ENCODE measurements around the gene UNC50. TPM values are rescaled to one million over a fixed set of nuclear protein-coding genes. Genes with fewer than 3 reads are reported as not detected.

UNC50 gene
- polyA plus RNA-seq, 3 donors from 2014 or later: 42.1 to 73.4 (median 58.6) TPM

DNA sequence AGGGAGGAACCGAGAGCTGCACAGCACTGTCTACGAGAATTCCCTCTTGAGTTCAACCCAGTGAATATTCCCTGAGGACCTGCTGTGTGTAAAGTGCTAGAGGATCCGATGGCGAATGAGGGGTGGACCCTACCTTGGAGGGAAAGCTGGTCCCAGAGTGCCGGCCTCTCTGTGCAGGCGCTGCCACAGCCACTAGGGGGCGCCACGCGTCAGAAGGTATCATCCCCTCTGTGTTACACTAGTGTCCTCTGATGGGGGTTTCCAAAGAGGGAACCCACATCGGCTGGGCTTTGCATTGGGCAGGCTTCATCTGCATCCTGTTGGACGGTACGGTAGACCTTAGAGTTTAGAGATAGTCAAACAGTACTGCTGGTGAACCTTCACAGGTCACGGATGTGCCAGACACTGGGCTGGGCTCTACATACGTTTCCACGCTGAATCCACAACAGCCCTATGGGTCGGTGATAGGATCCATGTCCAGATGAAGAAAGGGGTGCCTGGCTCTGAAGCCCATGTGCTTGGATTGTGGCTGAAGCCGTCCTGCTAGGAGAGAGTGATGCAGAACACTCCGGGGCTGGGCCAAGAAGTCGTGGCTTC, 39.1 kb upstream of the UNC50 start:
- H3K9me3 Mint-ChIP-seq: no peaks in the 10 kb centered on the region
- peaks cover 4 to 17% (median 12%) of the 10 kb centered on the region in 3 donors for H3K27me3 Mint-ChIP-seq (ENCODE audit: low read depth in 3 of 3)
- H3K4me1 Mint-ChIP-seq: peaks cover 0 to 11% of the 10 kb centered on the region in 2 donors
- peak overlapping the region; percentile 55 to 78 (median 70) for H3K27ac Mint-ChIP-seq
- H3K36me3 Mint-ChIP-seq: peaks cover 14 to 46% (median 30%) of the 10 kb centered on the region in 3 donors
- peak; percentile 49 to 57 (median 53) for DNase-seq
- no peak overlapping the region for H3K4me3 Mint-ChIP-seq

DNA sequence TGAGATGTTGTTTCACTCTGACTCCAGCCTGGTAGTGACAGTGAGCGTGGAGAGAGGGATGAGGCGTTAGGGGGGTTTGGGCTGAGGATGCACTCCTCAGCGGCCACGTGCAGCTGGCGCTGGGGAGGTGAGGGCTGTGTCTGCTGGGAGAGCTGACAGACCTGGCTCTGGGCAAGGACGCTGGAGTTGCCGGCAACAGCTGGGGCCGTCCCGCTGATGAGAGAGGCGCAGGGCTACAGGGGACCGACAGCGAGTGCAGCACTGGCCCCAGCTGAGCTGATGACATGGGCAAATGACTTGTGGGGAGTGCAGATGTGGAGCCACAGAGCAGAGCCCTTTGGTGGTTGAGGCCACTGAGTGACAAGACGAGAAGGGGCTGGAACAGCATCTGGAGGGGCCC, 38.5 kb upstream of the UNC50 start:
- H3K4me3 Mint-ChIP-seq: no peak overlapping the region
- peaks cover 4 to 17% (median 12%) of the 10 kb centered on the region in 3 donors for H3K27me3 Mint-ChIP-seq (ENCODE audit: low read depth in 3 of 3)
- no peak for DNase-seq
- peaks cover 0 to 11% of the 10 kb centered on the region in 2 donors for H3K4me1 Mint-ChIP-seq
- H3K9me3 Mint-ChIP-seq: no peaks in the 10 kb centered on the region
- H3K27ac Mint-ChIP-seq: peak overlapping the region; percentile 55 to 78 (median 70)
- peaks cover 14 to 45% (median 30%) of the 10 kb centered on the region in 3 donors for H3K36me3 Mint-ChIP-seq

DNA sequence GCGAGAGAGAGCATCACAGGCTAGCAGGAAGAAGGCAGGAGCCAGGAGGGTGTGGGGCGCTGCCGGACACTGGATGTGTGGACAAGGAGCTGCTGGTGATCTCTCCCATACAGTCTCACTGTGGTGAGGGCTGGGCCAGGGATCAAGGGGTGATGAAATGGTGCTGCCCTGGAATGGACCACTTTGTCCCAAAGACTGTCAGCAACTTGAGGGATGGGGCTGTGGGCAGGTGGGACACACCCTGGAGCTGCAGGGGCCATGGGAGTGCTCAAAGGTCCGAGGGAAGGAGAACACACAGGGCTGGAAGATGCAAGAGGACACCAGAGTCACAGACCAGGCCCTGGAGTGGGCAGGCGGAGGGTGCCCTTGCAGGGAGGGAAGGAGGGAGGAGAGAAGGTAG, 38.0 kb upstream of the UNC50 start:
- H3K4me3 Mint-ChIP-seq: no peak overlapping the region
- peaks cover 0 to 11% of the 10 kb centered on the region in 2 donors for H3K4me1 Mint-ChIP-seq
- no peak for DNase-seq
- H3K27ac Mint-ChIP-seq: peak overlapping the region in 4 of 6 donors; percentile 21 to 78 (median 72)
- H3K36me3 Mint-ChIP-seq: peaks cover 14 to 45% (median 28%) of the 10 kb centered on the region in 3 donors
- H3K27me3 Mint-ChIP-seq (ENCODE audit: low read depth in 3 of 3): peaks cover 4 to 17% (median 12%) of the 10 kb centered on the region in 3 donors
- H3K9me3 Mint-ChIP-seq: no peaks in the 10 kb centered on the region

- H3K4me3 Mint-ChIP-seq: no peak overlapping the region
- H3K27ac Mint-ChIP-seq: peak overlapping the region in 2 of 6 donors; percentile 7 to 19
- H3K36me3 Mint-ChIP-seq: peaks cover 18 to 45% (median 20%) of the 10 kb centered on the region in 3 donors
- H3K9me3 Mint-ChIP-seq: no peaks in the 10 kb centered on the region
- DNase-seq: no peak
- H3K27me3 Mint-ChIP-seq (ENCODE audit: low read depth in 3 of 3): peaks cover 4 to 14% (median 13%) of the 10 kb centered on the region in 3 donors
- peaks cover 0 to 11% of the 10 kb centered on the region in 2 donors for H3K4me1 Mint-ChIP-seq
These were observed 37.2 kb upstream of the UNC50 start for GRCh38 chr2:98571121-98571701.

GRCh38 chr2:98571796-98572195, 36.6 kb upstream of the UNC50 start:
- Mint-ChIP-seq H3K27ac (peak overlapping the region in 2 of 6 donors; percentile 2 to 60), H3K27me3 (ENCODE audit: low read depth in 3 of 3) (peaks cover 4 to 13% (median 10%) of the 10 kb centered on the region in 3 donors), H3K9me3 (no peaks in the 10 kb centered on the region), H3K4me3 (no peak overlapping the region), H3K36me3 (peaks cover 14 to 46% (median 15%) of the 10 kb centered on the region in 3 donors), H3K4me1 (peaks cover 0 to 11% of the 10 kb centered on the region in 2 donors)
- no peak for DNase-seq

GRCh38 chr2:98572211-98572610, 36.2 kb upstream of the UNC50 start:
- Mint-ChIP-seq H3K36me3 (peaks cover 11 to 46% (median 16%) of the 10 kb centered on the region in 3 donors), H3K4me3 (no peak overlapping the region), H3K27ac (peak overlapping the region in 2 of 6 donors; percentile 2 to 12), H3K4me1 (peaks cover 0 to 9% of the 10 kb centered on the region in 2 donors), H3K27me3 (ENCODE audit: low read depth in 3 of 3) (peaks cover 4 to 10% (median 6%) of the 10 kb centered on the region in 3 donors), H3K9me3 (no peaks in the 10 kb centered on the region)
- no peak for DNase-seq

GRCh38 chr2:98572676-98573075, 35.7 kb upstream of the UNC50 start:
- Mint-ChIP-seq H3K4me1 (peaks cover 0 to 7% of the 10 kb centered on the region in 2 donors), H3K4me3 (no peak overlapping the region), H3K27me3 (ENCODE audit: low read depth in 3 of 3) (peaks cover 4 to 12% (median 4%) of the 10 kb centered on the region in 3 donors), H3K9me3 (no peaks in the 10 kb centered on the region), H3K27ac (peak overlapping the region in 2 of 6 donors; percentile 12 to 37), H3K36me3 (peaks cover 13 to 51% (median 21%) of the 10 kb centered on the region in 3 donors)
- DNase-seq: no peak

- peak overlapping the region in 3 of 6 donors; percentile 34 to 55 (median 37) for H3K27ac Mint-ChIP-seq
- peaks cover 0 to 7% of the 10 kb centered on the region in 2 donors for H3K4me1 Mint-ChIP-seq
- no peaks in the 10 kb centered on the region for H3K9me3 Mint-ChIP-seq
- no peak for DNase-seq
- H3K27me3 Mint-ChIP-seq (ENCODE audit: low read depth in 3 of 3): peaks cover 4 to 12% (median 4%) of the 10 kb centered on the region in 3 donors
- H3K4me3 Mint-ChIP-seq: no peak overlapping the region
- peaks cover 15 to 54% (median 24%) of the 10 kb centered on the region in 3 donors for H3K36me3 Mint-ChIP-seq
These were observed 35.0 kb upstream of the UNC50 start for GRCh38 chr2:98573426-98573825.

- H3K4me1 Mint-ChIP-seq: peaks cover 0 to 9% of the 10 kb centered on the region in 2 donors
- peaks cover 4 to 9% (median 5%) of the 10 kb centered on the region in 3 donors for H3K27me3 Mint-ChIP-seq (ENCODE audit: low read depth in 3 of 3)
- H3K9me3 Mint-ChIP-seq: no peaks in the 10 kb centered on the region
- no peak overlapping the region for H3K4me3 Mint-ChIP-seq
- no peak for DNase-seq
- peak overlapping the region in 3 of 6 donors; percentile 38 to 55 (median 43) for H3K27ac Mint-ChIP-seq
- H3K36me3 Mint-ChIP-seq: peaks cover 5 to 51% (median 18%) of the 10 kb centered on the region in 3 donors
These were observed 31.6 kb upstream of the UNC50 start for GRCh38 chr2:98576666-98577312.

- Mint-ChIP-seq H3K4me1 (peaks cover 0 to 9% of the 10 kb centered on the region in 2 donors), H3K27me3 (ENCODE audit: low read depth in 3 of 3) (peaks cover 4 to 9% (median 5%) of the 10 kb centered on the region in 3 donors), H3K4me3 (no peak overlapping the region), H3K36me3 (peaks cover 5 to 51% (median 18%) of the 10 kb centered on the region in 3 donors), H3K9me3 (no peaks in the 10 kb centered on the region), H3K27ac (peak overlapping the region in 1 of 6 donors; percentile 43)
- no peak for DNase-seq
These were observed 31.1 kb upstream of the UNC50 start for GRCh38 chr2:98577313-98577712.

DNA sequence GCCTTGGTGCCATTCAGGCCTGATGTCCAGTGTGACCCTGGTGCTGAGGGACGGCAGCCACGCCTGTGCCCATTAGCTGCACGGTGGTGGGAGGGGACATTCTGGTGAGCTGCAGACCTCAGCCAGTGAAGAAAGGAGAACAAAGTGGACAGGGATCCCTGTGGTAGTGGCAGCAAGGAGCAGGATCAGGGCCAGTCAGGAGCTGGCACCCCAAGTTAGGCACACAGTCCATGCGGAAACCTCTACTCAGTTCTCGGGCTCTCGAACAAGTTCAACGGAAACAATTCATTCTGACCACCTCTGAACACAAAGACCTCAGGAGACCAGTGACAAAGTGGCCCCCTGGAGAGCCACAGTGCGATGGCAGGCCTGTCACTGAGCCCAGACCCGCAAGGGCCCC, 30.2 kb upstream of the UNC50 start:
- peaks cover 0 to 9% (median 8%) of the 10 kb centered on the region in 3 donors for H3K27me3 Mint-ChIP-seq (ENCODE audit: low read depth in 3 of 3)

DNA sequence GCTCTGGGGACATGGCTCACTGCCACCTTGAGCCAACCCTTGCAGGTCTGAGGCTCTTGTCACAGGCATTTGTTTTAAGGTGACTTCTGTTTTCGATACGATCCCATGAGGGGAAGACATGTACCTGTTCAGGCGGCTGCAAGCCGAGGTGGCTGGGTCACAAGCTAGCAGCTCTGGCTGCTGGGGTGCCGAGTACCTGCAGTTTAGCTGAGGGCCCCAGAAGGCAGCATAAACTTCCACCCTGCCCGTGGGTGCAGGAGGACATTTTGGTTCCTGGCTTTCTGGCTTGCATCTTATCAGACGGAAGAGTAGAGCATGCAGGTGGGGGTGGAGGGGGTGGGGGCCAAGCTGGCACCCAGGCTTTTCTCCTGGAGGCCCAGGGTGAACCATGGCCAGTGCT, 28.5 kb upstream of the UNC50 start:
- Mint-ChIP-seq H3K36me3 (peaks cover 8 to 51% (median 20%) of the 10 kb centered on the region in 3 donors), H3K4me1 (peaks cover 0 to 12% of the 10 kb centered on the region in 2 donors), H3K9me3 (no peaks in the 10 kb centered on the region), H3K4me3 (no peak overlapping the region), H3K27ac (peak overlapping the region in 5 of 6 donors; percentile 3 to 56 (median 43)), H3K27me3 (ENCODE audit: low read depth in 3 of 3) (peaks cover 0 to 7% (median 5%) of the 10 kb centered on the region in 3 donors)
- no peak for DNase-seq

More for the DNA sequence above, 30.2 kb upstream of the UNC50 start:
- Mint-ChIP-seq H3K4me3 (no peak overlapping the region), H3K36me3 (peaks cover 5 to 52% (median 18%) of the 10 kb centered on the region in 3 donors), H3K27ac (no peak overlapping the region), H3K9me3 (no peaks in the 10 kb centered on the region), H3K4me1 (peaks cover 0 to 9% of the 10 kb centered on the region in 2 donors)
- DNase-seq: no peak

DNA sequence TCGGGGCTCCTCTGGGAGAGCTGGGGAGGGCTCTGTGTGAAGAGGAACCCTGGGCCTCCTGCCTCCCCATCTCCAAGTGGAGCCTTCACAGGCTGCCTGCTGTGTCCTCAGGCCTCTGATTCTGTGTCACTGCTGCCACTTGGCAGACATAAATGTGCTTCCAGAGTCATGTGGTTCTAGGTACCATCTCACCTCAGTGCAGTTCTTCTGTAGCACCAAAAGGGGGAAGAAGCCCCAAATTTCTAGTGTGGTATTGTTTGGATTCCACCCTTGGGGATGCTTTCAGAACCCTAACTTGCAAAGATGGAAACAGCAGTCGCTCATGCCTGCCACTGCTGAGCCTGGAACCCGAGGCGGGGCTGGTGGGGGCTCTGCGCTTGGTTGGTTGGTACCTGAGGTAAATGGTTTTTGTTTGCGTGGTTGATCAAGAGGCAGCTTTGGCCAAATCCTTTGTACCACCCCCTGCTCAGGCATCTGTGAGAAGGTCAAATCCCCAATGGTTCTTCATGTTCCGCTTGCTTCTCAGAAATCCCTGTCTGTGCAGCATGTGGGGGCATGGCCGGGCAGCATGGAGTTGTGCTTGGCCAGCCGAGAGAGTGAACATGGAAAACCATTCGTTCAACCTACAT, 27.6 kb upstream of the UNC50 start:
- H3K36me3 Mint-ChIP-seq: peaks cover 8 to 50% (median 17%) of the 10 kb centered on the region in 3 donors
- H3K4me3 Mint-ChIP-seq: no peak overlapping the region
- DNase-seq: no peak
- no peaks in the 10 kb centered on the region for H3K9me3 Mint-ChIP-seq
- H3K4me1 Mint-ChIP-seq: peaks cover 0 to 13% of the 10 kb centered on the region in 2 donors
- H3K27me3 Mint-ChIP-seq (ENCODE audit: low read depth in 3 of 3): peaks cover 0 to 7% (median 5%) of the 10 kb centered on the region in 3 donors
- peak overlapping the region in 5 of 6 donors; percentile 5 to 82 (median 47) for H3K27ac Mint-ChIP-seq

Data from immature natural killer cell (primary cell).